A549 (cell line): Measurements from ENCODE around the gene ALDH3B1. TPM values are rescaled to one million over a fixed set of nuclear protein-coding genes. Genes with fewer than 3 reads are reported as not detected.

Experiments
- ATAC-seq, 2 experiments: fragments of 200-7000 bp in 1 of 2; fragments of >200 bp in 1 of 2; cut with Nextera tagmentation in 1 of 2; cut with Tn5 transposase in 1 of 2; 3 replicates each; pipeline versions ENCODE4 v1.8.0 to v1.9.1; 2018 to 2020; ENCODE audit warnings: mild to moderate bottlenecking in 1 of 2, moderate library complexity in 1 of 2
- CTCF ChIA-PET: fragments of 300-600 bp; sonication (Branson Sonifier 250); formaldehyde crosslinking; extraction: SDS; loops from one replicate; lab custom pipeline; 2021; ENCODE audit warnings: antibody characterized with exemption, inconsistent platforms; lab: Yijun Ruan, JAX
- POLR2A ChIA-PET: fragments of 350-600 bp; formaldehyde crosslinking; extraction: SDS; loops from one replicate; lab custom pipeline; 2021; ENCODE audit warnings: antibody characterized with exemption, inconsistent platforms; lab: Yijun Ruan, JAX
- DNase-seq, 2 experiments: peaks; one replicate each; pipeline versions ENCODE4 v3.0.0 to v3.0.0-alpha.2; 2011 to 2016; ENCODE audit warnings: low read depth in 1 of 2, low spot score in 1 of 2
- FAIRE-seq: peaks from 2 replicates; lab custom pipeline; 2011; peaks lifted over from hg19 to GRCh38; lab: Jason Lieb, UNC
- H3K27ac ChIP-seq, 2 experiments: fragments of >200 bp; sonication (Bioruptor Twin); formaldehyde crosslinking; 3 replicates each; pipeline ENCODE4 v1.5.1; 2016 to 2017
- H3K4me1 ChIP-seq: fragments of >200 bp; sonication (Bioruptor Twin); formaldehyde crosslinking; 3 replicates; pipeline ENCODE4 v1.6.1; 2016
- H3K4me2 ChIP-seq: fragments of >200 bp; sonication (Bioruptor Twin); formaldehyde crosslinking; 3 replicates; pipeline ENCODE4 v1.6.1; 2016
- H3K4me3 ChIP-seq: fragments of >200 bp; sonication (Bioruptor Twin); formaldehyde crosslinking; 3 replicates; pipeline ENCODE4 v1.5.1; 2016
- H3K9me3 ChIP-seq: fragments of >200 bp; sonication (Bioruptor Twin); formaldehyde crosslinking; 3 replicates; pipeline ENCODE4 v1.6.1; 2016
- CEBPB ChIP-seq, 2 experiments: fragments of >200 bp in 1 of 2; sonication (Bioruptor Twin) in 1 of 2; formaldehyde crosslinking in 1 of 2; IDR thresholded peaks; 2 replicates each; pipeline ENCODE4 v1.6.1; 2012 to 2016
- EHF ChIP-seq: fragments of 250-450 bp; sonication (Bioruptor Pico); IDR thresholded peaks from 2 replicates; pipeline ENCODE4 v1.5.0; 2020; ENCODE audit warnings: mild to moderate bottlenecking
- FOSB ChIP-seq: fragments of 250-450 bp; sonication (Bioruptor Pico); IDR thresholded peaks from 2 replicates; pipeline ENCODE4 v1.5.0; 2020; ENCODE audit warnings: mild to moderate bottlenecking, moderate library complexity
- FOSL2 ChIP-seq, 2 experiments: fragments of 450-650 bp in 1 of 2; fragments of >200 bp in 1 of 2; sonication (Bioruptor Twin) in 1 of 2; formaldehyde crosslinking; IDR thresholded peaks; 2 replicates each; pipeline versions ENCODE4 v1.5.0 to v1.6.1; 2016 to 2020; ENCODE audit warnings: mild to moderate bottlenecking in 1 of 2, moderate library complexity in 1 of 2
- FOXS1 ChIP-seq: fragments of 250-450 bp; sonication (Bioruptor Pico); IDR thresholded peaks from 2 replicates; pipeline ENCODE4 v1.5.0; 2020; ENCODE audit warnings: mild to moderate bottlenecking, moderate library complexity
- HDAC2 ChIP-seq: fragments of 200-600 bp; sonication (generic); IDR thresholded peaks from 2 replicates; pipeline ENCODE4 v1.6.1; 2016
- HEYL ChIP-seq: fragments of 250-450 bp; sonication (Bioruptor Pico); IDR thresholded peaks from 2 replicates; pipeline ENCODE4 v1.8.0; 2021; ENCODE audit warnings: mild to moderate bottlenecking, moderate library complexity
- HOXA7 ChIP-seq: fragments of 250-450 bp; sonication (Bioruptor Pico); IDR thresholded peaks from 2 replicates; pipeline ENCODE4 v1.5.0; 2020; ENCODE audit warnings: mild to moderate bottlenecking, moderate library complexity
- HOXB13 ChIP-seq: fragments of 250-450 bp; sonication (Bioruptor Pico); IDR thresholded peaks from 2 replicates; pipeline ENCODE4 v1.5.0; 2020; ENCODE audit warnings: low read depth, mild to moderate bottlenecking, moderate library complexity
- HOXB5 ChIP-seq: fragments of 250-450 bp; sonication (Bioruptor Pico); IDR thresholded peaks from 2 replicates; pipeline ENCODE4 v1.5.0; 2020; ENCODE audit warnings: mild to moderate bottlenecking, moderate library complexity
- JUN ChIP-seq, 2 experiments: fragments of >200 bp; sonication (Bioruptor Twin); formaldehyde crosslinking; IDR thresholded peaks; 2 replicates in 1 of 2; 3 replicates in 1 of 2; pipeline ENCODE4 v1.6.1; 2016 to 2017
- JUNB ChIP-seq: fragments of >200 bp; sonication (Bioruptor Twin); formaldehyde crosslinking; IDR thresholded peaks from 2 replicates; pipeline ENCODE4 v1.6.1; 2016
- KDM5A ChIP-seq: fragments of 200-600 bp; sonication (generic); IDR thresholded peaks from 2 replicates; pipeline ENCODE4 v1.6.1; 2016; ENCODE audit warnings: antibody characterized with exemption, mild to moderate bottlenecking
- NPAS2 ChIP-seq: fragments of 250-450 bp; sonication (Bioruptor Pico); IDR thresholded peaks from 2 replicates; pipeline ENCODE4 v1.8.0; 2022; ENCODE audit warnings: mild to moderate bottlenecking, moderate library complexity, borderline replicate concordance
- POLR2A ChIP-seq: IDR thresholded peaks from 2 replicates; pipeline ENCODE4 v1.6.1; 2012; ENCODE audit warnings: mild to moderate bottlenecking, low read length
- POLR2AphosphoS2 ChIP-seq: conservative IDR thresholded peaks from 2 replicates; pipeline ENCODE4 v1.6.1; 2012; ENCODE audit warnings: low read length, improper control_type of control experiment, inconsistent platforms
- RARB ChIP-seq: fragments of 250-450 bp; sonication (Bioruptor Pico); IDR thresholded peaks from 2 replicates; pipeline ENCODE4 v1.8.0; 2021; ENCODE audit warnings: mild to moderate bottlenecking, moderate library complexity
- TFCP2L1 ChIP-seq: fragments of 250-450 bp; sonication (Bioruptor Pico); IDR thresholded peaks from 2 replicates; pipeline ENCODE4 v1.5.0; 2021; ENCODE audit warnings: mild to moderate bottlenecking
- ZC3H11A ChIP-seq: fragments of 450-650 bp; IDR thresholded peaks from 2 replicates; pipeline ENCODE4 v1.6.1; 2014; ENCODE audit warnings: antibody characterized with exemption, mild to moderate bottlenecking
- ZFP36 ChIP-seq: fragments of 450-650 bp; IDR thresholded peaks from 2 replicates; pipeline ENCODE4 v1.6.1; 2014; ENCODE audit warnings: borderline replicate concordance; ENCODE audit not compliant: partially characterized antibody
- ZNF302 ChIP-seq: fragments of 250-450 bp; sonication (Bioruptor Pico); IDR thresholded peaks from 2 replicates; pipeline ENCODE4 v1.9.0; 2021; ENCODE audit warnings: inconsistent platforms, mild to moderate bottlenecking, moderate library complexity
- ZSCAN20 ChIP-seq: fragments of 250-450 bp; sonication (Bioruptor Pico); IDR thresholded peaks from 2 replicates; pipeline ENCODE4 v1.8.0; 2022; ENCODE audit warnings: mild to moderate bottlenecking, moderate library complexity
- WGBS: methylation state at CpG from one replicate; pipeline ENCODE4 v1.1.6; 2017; ENCODE audit errors: missing lambda C conversion rate; 5-methylcytosine and 5-hydroxymethylcytosine counted together
- polyA plus RNA-seq, 4 experiments: library from polyadenylated mRNA; depleted of rRNA in 3 of 4; stranded (reverse); fragments of >200 nt; fragmentation: RNase III in 1 of 4; extraction: RNeasy Plus Mini Kit Qiagen cat#74134 plus additional on column Dnase treatment in 1 of 4; gene quantifications; 2 replicates in 3 of 4; 3 replicates in 1 of 4; pipeline ENCODE4 v1.2.3, GENCODE V29; 2011 to 2017
- TF ChIP-seq, protein P1 (sequence below): fragments of 250-450 bp; sonication (Bioruptor Pico); IDR thresholded peaks from 2 replicates; pipeline ENCODE4 v1.5.0; 2021; ENCODE audit warnings: mild to moderate bottlenecking, moderate library complexity, borderline replicate concordance
- TF ChIP-seq, protein P2 (sequence below): fragments of 150-350 bp; IDR thresholded peaks from 2 replicates; pipeline ENCODE4 v1.6.1; 2014; ENCODE audit warnings: low read depth, mild to moderate bottlenecking, low read length
- TF ChIP-seq, protein P3 (sequence below): IDR thresholded peaks from 2 replicates; pipeline ENCODE4 v1.6.1; 2012
- TF ChIP-seq, protein P4 (sequence below): fragments of 250-450 bp; sonication (Bioruptor Pico); IDR thresholded peaks from 2 replicates; pipeline ENCODE4 v1.5.0; 2020; ENCODE audit warnings: low read depth, mild to moderate bottlenecking, moderate library complexity
- TF ChIP-seq, protein P5 (sequence below): IDR thresholded peaks from 2 replicates; pipeline ENCODE4 v1.6.1; 2012

The ALDH3B1 gene
- polyA plus RNA-seq, 2 of the 4 experiments (the other 2 are of a cell fraction) = 93.7 to 130 TPM

DNA sequence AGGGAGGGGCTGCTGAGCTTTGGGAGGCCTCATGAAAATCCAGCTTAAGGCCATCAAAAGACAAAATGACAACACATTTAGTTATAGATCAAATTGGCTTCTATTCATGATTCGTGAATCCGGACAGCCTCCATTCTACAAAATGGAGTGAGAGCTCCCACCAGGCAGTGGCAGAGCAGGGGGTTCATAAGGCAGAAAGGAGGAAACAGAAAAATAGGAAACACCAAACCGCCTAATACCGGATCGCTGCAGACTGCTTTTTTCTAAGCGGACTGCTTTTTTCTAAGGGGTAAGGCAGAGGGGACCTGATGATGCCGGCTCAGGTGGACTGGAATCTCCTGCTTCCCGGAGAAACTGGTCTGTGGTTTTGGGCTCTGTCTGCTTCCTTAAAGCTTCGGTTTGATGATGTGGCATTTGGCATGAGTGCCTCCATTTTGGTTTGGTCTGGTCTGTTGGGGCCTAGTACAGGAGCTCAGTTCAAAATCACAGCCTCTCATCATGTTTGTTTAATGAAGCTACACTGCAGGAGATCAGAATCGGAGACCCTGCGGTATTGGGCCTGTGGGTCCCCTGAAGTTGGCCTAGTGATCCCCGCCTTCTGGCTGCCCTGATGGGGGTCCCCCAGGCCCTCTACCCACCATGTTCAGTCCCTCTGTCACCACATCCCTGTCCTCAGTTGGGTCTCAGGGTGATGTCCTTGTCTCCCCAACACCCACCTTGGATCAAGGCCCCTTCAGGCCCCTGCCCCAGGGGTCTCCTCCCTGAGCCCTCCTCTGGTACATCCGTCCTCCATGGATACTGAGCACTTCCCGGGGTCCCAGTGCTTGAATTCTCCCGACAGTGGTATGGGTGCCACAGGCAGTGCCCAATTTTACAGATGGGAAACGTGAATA is 1.2 kb downstream of the ALDH3B1 start (continued):
- TF ChIP-seq HOXA7 (CRISPR knock-in tag) = peak; percentile 100

DNA sequence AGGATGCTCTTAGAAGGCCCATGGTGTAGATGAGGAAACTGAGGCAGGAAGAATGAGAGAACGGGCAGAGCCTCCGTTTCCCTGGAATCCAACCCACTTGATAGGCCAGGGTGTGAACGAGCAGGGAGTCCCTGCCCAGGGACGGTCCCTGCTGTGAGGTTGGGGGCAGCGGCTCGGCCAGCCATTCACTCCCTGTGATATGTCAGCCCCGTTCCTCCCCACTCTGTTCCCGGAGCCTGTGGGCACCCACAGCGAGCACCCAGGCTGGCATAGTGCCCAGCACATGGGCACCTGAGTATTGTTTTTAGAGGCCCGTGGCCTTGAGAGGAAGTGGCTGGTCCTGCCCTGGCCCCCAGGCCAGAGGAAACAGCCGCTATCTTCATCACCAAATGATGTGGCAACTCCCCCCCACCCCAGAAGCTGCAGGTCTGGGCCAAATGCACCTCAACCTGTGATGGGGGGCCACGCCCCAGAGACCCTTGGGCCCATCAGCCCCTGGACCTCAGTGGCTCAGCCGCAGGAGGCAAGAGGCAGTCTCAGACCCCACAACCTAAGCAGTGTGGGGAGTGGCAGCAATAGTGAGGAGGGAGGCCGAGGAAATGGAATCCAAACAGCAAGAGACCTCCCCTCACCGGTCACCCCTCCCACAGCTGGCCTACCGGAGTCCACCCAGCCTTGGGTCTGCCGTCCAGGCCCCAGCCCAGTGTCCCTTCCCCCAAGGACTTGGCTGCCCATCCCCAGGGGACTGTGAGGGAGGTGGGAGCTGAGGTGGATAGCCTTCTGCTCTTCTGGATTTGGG is 2.1 kb downstream of the ALDH3B1 start:
- ATAC-seq = peak; percentile 0 to 7; a peak in 3 of 6 replicates
- Histone ChIP-seq H3K4me3 (peak overlapping the region; percentile 66), H3K4me1 (peaks cover 81% of the 10 kb centered on the region), H3K27ac (peak overlapping the region; percentile 99 to 100), H3K9me3 (no peaks in the 10 kb centered on the region), H3K4me2 (peak overlapping the region; percentile 96)
- CTCF ChIA-PET = interaction anchor here (0.8 to 10.7 kb wide), 5 partner anchors 8 to 18 kb away, joined by 3 to 204 read pairs (median 7); partner anchors contain the start of gene UNC93B1
- 4% methylated on average over 17 of the region's 17 CpGs for WGBS
- peak; percentile 91 for FAIRE-seq
- DNase-seq = peak in 1 of 2 experiments; percentile 88
- POLR2A ChIA-PET = interaction anchor here (0.7 to 3.8 kb wide), 7 partner anchors 9 to 30 kb away, joined by 3 to 37 read pairs (median 6); partner anchors contain the start of genes NDUFS8 and UNC93B1
- TF ChIP-seq EHF (CRISPR knock-in tag) = peak; percentile 98
- TF ChIP-seq, protein P1, sequence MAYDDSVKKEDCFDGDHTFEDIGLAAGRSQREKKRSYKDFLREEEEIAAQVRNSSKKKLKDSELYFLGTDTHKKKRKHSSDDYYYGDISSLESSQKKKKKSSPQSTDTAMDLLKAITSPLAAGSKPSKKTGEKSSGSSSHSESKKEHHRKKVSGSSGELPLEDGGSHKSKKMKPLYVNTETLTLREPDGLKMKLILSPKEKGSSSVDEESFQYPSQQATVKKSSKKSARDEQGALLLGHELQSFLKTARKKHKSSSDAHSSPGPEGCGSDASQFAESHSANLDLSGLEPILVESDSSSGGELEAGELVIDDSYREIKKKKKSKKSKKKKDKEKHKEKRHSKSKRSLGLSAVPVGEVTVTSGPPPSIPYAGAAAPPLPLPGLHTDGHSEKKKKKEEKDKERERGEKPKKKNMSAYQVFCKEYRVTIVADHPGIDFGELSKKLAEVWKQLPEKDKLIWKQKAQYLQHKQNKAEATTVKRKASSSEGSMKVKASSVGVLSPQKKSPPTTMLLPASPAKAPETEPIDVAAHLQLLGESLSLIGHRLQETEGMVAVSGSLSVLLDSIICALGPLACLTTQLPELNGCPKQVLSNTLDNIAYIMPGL (CRISPR knock-in tag) = peak; percentile 17; the same call in 1 of the 2 replicates
- peak in 1 of 2 experiments; percentile 58; a peak in 1 of 4 replicates for TF ChIP-seq CEBPB (IDR thresholded peaks at IDR 0.05)
- TF ChIP-seq, protein P2, sequence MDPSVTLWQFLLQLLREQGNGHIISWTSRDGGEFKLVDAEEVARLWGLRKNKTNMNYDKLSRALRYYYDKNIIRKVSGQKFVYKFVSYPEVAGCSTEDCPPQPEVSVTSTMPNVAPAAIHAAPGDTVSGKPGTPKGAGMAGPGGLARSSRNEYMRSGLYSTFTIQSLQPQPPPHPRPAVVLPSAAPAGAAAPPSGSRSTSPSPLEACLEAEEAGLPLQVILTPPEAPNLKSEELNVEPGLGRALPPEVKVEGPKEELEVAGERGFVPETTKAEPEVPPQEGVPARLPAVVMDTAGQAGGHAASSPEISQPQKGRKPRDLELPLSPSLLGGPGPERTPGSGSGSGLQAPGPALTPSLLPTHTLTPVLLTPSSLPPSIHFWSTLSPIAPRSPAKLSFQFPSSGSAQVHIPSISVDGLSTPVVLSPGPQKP = no peak
- peak; percentile 21 for TF ChIP-seq POLR2A
- TF ChIP-seq JUN (IDR thresholded peaks at IDR 0.05) = peak in 1 of 2 experiments; percentile 57; a peak in 4 of 5 replicates
- peak; percentile 81 for TF ChIP-seq FOSB (CRISPR knock-in tag)
- TF ChIP-seq, protein P3, sequence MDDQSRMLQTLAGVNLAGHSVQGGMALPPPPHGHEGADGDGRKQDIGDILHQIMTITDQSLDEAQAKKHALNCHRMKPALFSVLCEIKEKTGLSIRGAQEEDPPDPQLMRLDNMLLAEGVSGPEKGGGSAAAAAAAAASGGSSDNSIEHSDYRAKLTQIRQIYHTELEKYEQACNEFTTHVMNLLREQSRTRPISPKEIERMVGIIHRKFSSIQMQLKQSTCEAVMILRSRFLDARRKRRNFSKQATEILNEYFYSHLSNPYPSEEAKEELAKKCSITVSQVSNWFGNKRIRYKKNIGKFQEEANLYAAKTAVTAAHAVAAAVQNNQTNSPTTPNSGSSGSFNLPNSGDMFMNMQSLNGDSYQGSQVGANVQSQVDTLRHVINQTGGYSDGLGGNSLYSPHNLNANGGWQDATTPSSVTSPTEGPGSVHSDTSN = no peak
- TF ChIP-seq ZC3H11A = no peak
- no peak for TF ChIP-seq JUNB
- no peak for TF ChIP-seq POLR2AphosphoS2
- TF ChIP-seq HEYL = peak; percentile 91
- TF ChIP-seq ZNF302 (CRISPR knock-in tag) = peak; percentile 95
- TF ChIP-seq NPAS2 (CRISPR knock-in tag) = 0 out of 2 replicates have a peak, but pooled peaks have one; percentile 4
- TF ChIP-seq, protein P4, sequence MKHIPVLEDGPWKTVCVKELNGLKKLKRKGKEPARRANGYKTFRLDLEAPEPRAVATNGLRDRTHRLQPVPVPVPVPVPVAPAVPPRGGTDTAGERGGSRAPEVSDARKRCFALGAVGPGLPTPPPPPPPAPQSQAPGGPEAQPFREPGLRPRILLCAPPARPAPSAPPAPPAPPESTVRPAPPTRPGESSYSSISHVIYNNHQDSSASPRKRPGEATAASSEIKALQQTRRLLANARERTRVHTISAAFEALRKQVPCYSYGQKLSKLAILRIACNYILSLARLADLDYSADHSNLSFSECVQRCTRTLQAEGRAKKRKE (CRISPR knock-in tag) = peak; percentile 88
- no peak for TF ChIP-seq KDM5A
- peak; percentile 89 for TF ChIP-seq FOXS1 (CRISPR knock-in tag)
- TF ChIP-seq HDAC2 = no peak
- peak; percentile 86 for TF ChIP-seq HOXA7 (CRISPR knock-in tag)
- TF ChIP-seq, protein P5, sequence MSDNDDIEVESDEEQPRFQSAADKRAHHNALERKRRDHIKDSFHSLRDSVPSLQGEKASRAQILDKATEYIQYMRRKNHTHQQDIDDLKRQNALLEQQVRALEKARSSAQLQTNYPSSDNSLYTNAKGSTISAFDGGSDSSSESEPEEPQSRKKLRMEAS = peak; percentile 66
- TF ChIP-seq HOXB5 (CRISPR knock-in tag) = peak; percentile 92
- TF ChIP-seq HOXB13 (CRISPR knock-in tag) = peak; percentile 98
- TF ChIP-seq ZSCAN20 (CRISPR knock-in tag) = peak; percentile 76; the same call in 1 of the 2 replicates
- TF ChIP-seq TFCP2L1 = peak; percentile 86
- TF ChIP-seq ZFP36 = no peak
- TF ChIP-seq RARB (CRISPR knock-in tag) = no peak; the same call in 1 of the 2 replicates
- TF ChIP-seq FOSL2 (IDR thresholded peaks at IDR 0.05) = no peak
- TF ChIP-seq FOSL2 (CRISPR knock-in tag; IDR thresholded peaks at IDR 0.05) = peak; percentile 12
